ENCODE measurements around the gene PRAMEF10.
"Not testable (repeated sequence)": the region's sequence is repeated elsewhere in the genome, so short reads cannot be mapped to it uniquely, and the experiment has no call there.

DNA sequence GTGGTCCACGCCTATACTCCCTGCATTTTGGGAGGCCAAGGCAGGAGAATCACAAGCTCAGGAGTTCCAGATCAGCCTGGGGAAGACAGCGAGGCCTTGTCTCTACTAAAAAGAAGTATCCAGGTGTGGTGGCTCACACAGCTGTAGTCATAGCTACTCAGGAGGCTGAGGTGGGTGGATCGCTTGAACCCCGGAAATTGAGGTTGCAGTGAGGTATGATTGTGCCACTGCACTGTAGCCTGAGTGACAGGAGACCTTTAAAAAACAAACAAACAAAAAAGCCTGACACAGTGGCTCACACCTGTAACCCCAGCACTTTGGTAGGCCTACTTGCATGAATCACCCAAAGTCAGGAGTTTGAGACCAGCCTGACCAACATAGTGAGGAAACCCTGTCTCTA lies 19.6 kb downstream of the PRAMEF10 start:
- TF ChIP-seq POLR2A (IDR thresholded peaks at IDR 0.05): not testable (repeated sequence)
- TF ChIP-seq, protein P1, sequence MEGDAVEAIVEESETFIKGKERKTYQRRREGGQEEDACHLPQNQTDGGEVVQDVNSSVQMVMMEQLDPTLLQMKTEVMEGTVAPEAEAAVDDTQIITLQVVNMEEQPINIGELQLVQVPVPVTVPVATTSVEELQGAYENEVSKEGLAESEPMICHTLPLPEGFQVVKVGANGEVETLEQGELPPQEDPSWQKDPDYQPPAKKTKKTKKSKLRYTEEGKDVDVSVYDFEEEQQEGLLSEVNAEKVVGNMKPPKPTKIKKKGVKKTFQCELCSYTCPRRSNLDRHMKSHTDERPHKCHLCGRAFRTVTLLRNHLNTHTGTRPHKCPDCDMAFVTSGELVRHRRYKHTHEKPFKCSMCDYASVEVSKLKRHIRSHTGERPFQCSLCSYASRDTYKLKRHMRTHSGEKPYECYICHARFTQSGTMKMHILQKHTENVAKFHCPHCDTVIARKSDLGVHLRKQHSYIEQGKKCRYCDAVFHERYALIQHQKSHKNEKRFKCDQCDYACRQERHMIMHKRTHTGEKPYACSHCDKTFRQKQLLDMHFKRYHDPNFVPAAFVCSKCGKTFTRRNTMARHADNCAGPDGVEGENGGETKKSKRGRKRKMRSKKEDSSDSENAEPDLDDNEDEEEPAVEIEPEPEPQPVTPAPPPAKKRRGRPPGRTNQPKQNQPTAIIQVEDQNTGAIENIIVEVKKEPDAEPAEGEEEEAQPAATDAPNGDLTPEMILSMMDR (IDR thresholded peaks at IDR 0.05): not testable (repeated sequence)

All from testis (tissue), 2 donors.